GM04503 (cell line): ENCODE results near the gene PPP1CB.
A peak's percentile ranks its signal among the peaks of the same experiment; 100 is the strongest.
"Not testable (repeated sequence)": the region's sequence is repeated elsewhere in the genome, so short reads cannot be mapped to it uniquely, and the experiment has no call there.

Experiments used
- DNase-seq: peaks from one replicate; pipeline ENCODE4 v3.0.0-alpha.2; 2012; ENCODE audit warnings: low read depth

Gene PPP1CB

DNA sequence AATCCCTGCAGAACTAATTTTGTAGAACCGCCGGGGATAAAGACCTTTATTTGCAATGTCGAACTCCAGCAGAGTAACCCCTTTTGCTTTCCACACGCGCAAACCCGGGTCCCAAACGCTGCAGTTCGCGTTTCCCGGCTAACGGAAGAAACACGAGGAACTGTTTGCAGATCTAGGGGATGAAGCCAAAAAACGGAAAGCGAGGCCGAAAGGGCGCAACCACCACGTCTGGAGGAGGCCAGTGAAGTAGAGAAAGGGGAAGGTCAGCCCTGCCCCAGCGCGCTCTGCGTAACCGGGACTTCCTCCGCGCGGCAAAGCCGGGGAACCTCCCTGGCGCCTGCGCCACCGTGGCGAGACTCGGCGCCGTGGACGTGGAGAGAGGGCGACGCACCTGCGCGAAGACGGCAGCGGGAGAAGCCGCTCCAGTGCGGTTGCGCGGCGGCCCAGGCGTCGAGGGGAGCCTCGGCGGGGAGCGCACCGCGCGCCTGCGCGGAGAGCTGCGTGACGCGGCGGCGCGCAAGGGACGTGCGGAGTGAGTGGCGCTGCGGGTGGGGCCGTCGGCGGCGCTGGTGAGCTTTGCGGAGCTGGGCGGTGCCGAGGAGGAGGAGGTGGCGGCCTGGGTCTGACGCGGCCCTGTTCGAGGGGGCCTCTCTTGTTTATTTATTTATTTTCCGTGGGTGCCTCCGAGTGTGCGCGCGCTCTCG lies at the start of gene PPP1CB:
TSS of gene PPP1CB (plus strand) at position 579 of the 704 bp plus-strand sequence. CDS start 295 bp downstream, outside the sequence.
- peak; percentile 75 for DNase-seq

DNA sequence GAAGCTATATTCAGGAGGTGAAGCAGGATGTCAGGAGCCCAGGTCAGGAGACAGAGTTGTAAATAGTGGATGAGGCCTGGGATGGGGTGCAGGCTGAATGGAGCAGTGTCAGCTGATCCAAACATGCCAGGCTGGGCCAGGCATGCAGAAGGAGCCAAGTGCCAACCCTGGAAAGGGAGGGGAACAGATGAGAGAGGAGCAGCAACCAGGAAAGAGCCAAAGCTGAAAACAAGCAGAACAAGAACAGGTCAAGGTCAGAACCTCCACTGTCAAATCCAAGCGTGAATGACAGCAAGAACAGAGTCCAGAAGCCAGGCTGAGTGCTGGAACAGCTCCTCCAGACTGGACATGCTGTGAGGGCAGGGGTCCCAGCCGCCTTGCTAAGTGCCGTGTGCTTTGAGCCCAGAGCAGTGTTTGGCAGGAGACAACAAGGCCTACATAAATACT lies 49.2 kb upstream of the PPP1CB start:
- DNase-seq, result no peak

DNA sequence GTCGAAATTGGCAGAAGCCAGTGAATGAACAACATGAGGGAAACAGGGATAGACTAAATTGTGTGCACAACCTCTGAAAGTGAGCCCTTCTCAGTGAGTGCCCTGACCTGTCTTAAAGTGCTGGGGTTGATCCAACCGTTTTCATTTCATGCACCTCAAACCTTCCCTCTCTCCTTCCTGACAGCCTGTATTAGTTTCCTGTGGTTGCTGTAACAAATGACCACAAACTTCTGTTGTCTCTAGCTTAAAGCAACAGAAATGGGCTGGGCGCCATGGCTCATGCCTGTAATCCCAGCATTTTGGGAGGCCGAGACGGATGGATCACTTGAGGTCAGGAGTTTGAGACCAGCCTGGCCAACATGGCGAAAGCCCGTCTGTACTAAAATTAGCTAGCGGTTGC lies 48.8 kb upstream of the PPP1CB start:
- DNase-seq, result no peak

DNA sequence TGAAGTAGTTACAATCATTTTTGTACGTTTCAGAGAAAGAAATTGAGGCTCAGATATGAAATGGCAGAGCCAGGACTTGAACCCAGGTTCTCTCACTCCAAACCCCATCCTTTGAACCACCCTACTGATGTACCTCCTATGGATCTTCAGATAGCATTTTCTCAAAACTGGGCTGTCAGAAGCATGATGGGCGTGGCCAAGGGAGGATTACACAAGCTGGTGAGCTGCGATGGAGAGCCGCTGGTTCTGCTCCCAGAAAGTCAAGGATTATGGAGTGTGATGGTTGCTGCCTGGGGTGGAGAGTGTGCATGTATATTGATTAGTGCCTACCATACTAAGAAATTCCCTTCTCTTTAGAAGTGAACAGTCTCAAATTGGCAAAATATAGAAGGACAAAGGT lies 47.0 kb upstream of the PPP1CB start:
- no peak for DNase-seq

DNA sequence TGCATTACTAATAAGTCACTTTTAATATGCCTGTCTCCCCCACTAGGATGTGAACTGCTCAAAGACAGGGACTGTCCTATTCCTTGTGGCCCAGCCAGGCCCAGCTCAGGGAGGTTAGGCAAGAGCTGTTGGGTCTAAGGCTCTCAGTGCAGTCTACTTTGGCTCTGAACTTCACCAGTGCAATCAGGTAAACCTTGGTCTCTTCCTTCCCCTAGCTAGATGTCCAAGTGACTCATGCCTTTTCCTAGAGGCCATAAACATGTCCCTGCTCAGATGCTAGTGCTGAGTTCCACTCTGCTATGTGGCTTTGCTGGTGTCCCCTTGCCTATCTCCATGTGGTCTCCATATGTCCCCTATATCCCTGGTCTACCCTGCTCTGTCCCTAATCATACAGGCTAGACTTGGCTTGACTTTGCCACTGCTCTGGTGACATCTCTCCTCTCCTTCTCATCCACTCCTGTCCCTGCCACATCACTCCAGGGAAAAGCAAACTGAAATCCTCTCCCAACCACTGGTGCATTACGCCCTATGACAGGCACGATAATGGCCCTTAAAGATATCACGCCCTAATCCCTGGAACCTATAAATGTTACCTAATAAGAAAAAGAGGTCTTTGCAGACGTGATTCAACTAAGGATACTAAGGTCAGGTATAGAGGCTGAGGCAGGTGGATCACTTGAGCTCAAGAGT lies 45.7 kb upstream of the PPP1CB start:
- DNase-seq, result no peak

DNA sequence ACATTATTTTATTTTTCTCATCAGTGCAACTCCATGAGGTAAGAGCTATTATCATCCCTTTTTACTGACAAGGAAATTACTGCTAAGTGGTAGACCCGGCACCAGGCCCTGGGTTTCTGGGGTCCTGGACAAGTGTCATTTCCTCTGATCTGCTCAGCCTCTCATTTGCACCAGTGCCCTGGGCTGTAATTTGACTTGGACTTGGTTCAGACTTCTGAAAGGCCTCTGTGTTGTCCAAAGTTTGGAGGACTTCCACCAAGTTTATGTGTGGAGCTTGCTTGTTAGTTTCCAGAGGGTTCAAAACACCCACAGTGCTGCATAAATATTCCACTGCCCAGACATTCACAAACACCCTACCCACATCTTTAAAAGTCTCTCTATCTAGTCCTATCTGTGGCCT lies 44.0 kb upstream of the PPP1CB start:
- no peak for DNase-seq

DNA sequence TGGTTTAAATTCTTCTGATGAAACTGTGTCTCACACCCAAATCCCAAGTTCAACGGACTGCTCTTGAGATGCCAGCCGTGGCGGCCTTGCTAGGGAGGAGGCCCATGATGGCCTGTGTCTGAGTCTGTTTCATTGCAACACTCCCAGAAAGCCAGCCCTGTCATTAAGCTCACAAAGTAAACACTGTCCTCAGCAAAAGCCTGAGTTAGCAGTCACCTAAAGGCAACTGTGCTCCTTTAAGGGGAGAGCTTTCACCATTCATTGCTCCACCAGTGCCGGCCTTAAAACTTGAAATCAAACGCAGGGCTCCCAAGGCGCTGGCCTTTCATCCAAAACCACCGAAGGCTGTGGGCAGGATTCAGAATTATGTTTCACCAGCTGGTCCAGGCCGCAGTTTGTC lies 42.5 kb upstream of the PPP1CB start:
- no peak for DNase-seq

DNA sequence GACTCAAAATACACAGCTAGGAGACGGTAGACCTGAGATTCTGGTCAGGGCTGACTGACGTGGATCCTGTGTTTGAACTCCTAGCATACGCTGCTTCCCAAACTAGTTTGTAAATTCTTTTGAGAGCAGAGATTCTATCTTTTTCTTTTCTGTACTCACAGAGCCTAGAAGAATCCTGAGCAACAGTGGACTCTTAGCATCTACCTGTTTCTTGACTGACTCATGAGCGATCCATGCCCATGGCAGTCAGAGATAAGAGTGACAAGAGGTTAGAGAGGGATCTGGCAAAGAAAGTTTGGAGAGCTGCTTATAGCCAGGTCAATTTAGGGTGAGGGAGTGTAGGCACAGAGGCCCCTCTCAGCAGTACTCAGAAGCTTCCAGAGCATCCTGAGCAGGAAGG lies 41.1 kb upstream of the PPP1CB start:
- no peak for DNase-seq

DNA sequence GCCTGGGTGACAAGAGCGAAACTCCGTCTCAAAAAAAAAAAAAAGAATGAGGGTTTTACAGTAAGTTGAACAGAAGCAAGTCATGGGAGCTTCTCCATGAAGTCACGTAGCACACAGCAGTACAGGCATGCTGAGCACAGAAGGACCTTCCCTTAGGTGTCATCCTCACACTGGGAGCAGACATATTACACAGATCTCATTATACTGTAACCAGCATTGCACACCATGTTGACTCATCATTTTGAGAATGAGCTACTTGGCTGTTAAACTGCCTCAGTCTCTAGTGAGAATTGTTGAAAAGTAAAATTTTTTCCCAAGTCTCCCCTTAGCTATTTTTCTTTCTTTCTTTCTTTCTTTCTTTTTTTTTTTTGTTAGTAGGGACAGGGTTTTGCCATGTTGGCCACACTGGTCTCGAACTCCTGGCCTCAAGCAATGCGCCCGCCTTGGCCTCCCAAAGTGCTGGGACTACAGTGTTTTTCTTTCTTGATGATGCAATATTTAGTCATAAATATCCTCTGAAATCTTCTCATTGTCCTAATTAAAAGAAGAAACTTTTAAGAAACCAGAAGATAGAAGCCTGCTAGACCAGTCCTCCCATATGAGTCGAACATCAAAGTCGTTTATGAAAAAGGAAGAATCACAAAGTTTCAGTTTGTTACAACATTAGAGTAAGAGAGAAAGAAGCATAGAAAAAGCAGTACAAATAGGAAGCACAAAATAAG lies 37.9 kb upstream of the PPP1CB start:
- DNase-seq, result no peak

DNA sequence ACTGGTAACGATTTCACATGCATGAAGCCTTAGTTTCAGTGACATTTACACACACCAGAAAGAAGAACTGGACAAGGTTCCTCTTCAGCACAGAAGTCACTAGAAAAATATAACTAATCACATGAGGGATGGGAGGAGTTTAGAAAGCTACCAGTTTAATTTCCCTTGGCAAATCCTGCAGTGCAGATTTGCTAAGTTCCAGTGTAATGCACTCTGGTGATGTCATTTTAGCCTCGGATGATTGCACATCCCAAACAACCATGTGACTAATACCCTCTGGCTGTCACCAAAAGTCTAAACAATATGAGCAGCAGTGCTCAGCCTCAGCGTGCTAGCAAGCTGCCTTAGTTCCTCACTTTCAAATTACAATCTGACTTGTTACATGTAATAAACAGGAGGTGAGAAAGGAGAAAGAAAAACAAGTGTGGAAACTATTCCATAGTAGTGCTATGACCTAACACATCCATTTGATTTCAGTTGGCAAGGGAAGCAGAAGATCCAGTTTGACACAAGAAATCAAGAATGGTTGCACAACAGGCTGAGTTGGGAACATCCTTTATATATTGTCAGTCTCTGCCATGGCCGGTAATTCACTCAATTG lies 35.3 kb upstream of the PPP1CB start:
- peak; percentile 83 for DNase-seq

DNA sequence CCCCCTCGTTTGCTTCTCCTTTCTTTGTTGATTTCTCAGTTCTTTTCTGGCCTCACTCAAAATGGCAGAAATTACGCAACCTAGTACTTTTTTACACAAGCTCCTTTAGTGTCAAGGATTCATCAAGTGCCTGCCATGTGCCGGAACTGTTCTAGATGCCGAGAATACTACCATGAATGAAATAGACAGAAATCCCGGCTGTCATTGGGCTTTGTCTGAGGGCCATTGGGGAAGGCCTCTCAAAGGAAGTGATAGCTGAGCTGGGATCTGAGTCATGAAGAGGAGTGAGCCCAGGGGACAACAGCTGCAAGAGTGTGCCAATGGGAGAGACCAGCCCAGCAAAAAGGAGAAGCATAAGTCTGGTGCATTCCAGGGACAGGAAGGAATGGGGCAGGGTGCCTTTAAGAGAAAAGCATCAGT lies 34.3 kb upstream of the PPP1CB start:
- DNase-seq, result peak; percentile 54

DNA sequence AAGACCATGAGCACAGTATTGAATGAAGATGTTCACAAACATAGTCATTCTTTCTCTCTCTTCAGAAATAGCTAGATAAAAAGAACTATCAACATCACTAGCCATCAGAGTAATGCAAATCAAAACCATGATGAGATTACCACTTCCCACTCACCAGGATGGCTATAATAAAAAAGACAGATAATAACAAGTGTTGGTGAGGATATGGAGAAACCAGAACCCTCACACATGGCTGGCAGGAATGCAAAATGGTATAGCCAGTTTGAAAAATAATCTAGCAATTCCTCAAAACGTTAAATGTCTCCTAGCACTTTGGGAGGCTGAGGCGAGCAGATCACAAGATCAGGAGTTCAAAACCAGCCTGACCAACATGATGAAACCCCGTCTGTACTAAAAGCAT lies 31.3 kb upstream of the PPP1CB start:
- no peak for DNase-seq

DNA sequence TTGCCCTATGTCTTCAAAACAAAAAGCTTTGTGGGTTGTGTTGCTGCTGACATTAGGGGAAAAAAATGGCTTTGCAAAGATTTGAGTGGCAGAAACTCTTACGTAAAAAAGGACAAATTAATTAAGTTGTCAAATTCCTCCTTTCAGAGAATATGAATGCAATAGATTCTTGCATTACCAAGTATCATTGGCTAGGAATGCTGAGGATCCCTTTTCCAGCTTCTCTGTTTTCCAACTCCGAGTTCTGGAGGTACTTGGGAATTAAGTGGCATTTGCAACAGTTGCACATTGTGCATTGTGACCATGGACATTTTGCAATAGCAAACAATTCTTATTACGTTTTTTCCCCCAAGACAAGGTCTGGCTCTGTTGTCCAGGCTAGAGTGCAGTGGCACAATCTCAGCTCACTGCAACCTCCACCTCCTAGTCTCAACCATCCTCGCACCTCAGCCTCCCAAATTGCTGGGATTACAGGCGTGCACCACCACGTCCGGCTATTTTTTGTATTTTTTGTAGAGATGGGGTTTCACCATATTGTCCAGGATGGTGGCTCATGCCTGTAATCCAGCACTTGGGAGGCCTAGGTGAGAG lies 29.9 kb upstream of the PPP1CB start:
- DNase-seq, result no peak

DNA sequence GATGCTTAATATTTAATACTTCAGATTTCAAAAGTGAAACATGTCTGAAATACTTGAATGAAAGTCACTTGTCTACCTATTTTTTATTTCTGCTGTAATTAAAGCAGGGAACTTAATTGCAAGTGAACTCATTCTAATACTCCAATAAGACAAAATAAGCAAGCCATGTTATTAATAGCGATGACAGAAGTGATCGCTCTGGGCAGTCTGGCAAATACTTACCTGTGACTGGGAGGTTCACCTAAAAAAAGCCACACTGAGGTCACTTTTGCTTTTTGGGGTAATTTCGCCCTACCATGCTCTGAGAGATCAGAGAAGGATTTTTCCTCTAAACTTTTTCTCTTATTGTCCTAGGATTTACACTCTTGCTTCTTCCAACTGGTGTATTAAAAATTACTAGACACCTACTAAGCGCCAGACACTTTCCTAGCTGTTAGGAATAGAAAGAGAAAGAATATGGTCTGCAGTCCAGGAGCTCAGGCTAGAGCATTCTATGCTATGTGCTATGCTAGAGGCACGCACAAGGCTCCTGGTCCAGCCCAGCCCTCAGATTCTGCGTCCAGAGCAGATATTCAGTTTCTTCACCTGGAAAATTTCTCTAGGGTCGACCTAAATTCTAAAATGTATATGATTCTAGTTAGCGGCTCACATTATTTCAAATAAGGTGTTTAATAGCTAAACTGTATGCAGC lies 26.5 kb upstream of the PPP1CB start:
- DNase-seq, result no peak

DNA sequence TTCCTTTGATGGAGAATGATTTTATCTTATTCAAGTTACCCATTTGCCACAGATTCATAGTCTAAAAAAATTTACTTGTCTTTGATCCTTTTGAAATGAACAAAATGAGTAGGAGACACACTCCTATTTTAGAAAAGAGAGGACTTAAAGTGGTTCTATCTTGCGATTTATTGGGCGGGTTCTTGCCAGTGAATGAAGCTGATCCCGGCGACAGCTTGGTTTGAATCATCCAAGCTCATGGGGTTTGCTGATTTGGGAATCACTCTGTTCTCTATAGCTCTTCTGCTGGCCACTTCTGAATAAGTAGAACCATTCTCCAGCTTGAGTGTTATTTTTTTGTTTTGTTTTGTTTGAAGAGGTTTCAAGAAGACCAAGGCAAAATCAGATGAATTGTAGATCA lies 25.5 kb upstream of the PPP1CB start:
- DNase-seq, result no peak

DNA sequence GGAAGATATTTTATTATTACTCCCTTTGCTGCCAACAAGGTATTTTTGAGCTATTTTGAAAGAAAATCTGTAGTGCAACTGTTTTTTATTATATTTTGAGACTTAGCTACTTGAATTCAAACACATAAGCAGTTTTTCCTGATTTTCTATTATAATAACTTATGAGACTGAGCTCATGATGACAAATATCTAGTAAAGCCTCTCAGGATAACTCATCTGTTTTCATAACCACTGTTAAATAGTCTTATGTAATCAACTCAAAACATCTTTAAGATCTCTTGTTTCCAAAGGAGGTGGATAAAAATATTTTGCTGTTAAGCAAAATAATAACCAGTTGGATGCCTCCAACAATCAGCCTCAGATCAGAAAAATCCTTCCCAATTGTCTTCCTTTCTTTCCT lies 21.9 kb upstream of the PPP1CB start:
- no peak for DNase-seq

DNA sequence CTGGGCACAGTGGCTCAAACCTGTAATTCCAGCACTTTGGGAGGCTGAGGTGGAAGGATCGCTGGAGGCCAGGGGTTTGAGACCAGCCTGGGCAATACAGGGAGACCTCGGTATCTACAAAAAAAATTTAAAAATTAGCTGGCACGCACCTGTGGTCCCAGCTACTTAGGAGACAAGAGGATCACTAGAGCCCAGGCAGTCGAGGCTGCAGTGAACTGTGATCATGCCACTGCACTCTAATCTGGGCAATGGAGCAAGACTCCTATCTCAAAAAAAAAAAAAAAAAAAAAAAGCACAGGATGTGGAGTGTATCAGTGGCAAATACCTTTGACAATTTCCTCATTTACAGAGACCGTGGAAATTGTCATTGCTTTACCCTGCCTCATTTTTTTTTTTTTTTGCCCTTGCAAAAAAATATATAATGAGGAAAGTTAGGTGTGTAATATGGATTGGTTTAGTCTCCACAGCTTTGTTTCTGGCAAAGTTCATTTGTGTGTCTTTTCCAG lies 20.9 kb upstream of the PPP1CB start:
- no peak for DNase-seq

DNA sequence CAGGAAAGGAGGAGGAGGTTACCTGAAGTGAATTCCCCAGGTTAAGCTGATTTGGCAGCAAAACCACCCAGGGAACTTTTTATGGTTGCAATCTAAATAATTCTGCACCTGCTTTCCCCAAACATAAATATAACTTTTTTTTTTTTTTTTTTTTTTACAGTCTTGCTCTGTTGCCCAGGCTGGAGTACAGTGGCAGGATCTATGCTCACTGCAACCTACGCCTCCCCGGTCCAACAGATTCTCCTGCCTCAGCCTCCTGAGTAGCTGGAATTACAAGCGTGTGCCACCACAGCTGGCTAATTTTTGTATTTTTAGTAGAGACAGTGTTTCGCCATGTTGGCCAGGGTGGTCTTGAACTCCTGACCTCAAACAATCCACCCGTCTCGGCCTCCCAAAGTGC lies 16.1 kb upstream of the PPP1CB start:
- no peak for DNase-seq

DNA sequence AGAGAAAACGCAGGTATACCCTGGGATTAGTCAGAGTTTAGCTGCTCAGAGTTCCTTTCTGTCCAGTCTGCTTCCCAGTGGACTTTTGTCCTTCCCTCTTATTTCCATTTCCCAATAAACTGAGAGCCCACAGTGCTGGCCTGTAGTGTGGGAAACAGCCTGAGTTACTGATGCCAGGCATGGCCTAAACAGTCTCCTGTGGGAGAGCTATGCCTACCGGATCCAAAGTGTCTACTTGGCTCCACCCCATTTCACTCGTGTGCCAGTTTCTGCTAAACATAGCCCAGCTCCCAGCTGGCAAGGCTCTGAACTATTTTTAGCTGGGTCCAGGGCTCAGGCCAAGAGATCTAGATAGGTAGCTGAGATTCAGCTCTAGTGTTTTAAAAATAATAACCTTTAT lies 15.6 kb upstream of the PPP1CB start:
- DNase-seq, result no peak

DNA sequence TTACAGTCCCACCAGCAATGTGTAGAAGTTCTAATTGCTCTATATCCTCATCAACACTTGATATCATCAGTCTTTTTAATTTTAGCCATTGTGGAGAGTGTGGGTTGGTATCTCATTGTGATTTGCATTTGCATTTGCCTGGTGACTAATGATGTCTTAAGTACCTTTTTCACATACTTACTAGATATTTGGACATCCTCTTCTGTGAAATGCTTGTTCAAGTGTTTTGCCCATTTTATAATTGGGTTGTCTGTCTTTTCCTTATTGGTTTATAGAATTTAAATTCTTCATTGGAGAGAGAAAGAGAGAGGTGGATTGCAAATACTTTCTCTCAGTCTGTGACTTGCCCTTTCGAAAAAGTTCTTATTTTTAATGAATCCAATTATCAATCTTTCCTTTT lies 14.0 kb upstream of the PPP1CB start:
- no peak for DNase-seq

DNA sequence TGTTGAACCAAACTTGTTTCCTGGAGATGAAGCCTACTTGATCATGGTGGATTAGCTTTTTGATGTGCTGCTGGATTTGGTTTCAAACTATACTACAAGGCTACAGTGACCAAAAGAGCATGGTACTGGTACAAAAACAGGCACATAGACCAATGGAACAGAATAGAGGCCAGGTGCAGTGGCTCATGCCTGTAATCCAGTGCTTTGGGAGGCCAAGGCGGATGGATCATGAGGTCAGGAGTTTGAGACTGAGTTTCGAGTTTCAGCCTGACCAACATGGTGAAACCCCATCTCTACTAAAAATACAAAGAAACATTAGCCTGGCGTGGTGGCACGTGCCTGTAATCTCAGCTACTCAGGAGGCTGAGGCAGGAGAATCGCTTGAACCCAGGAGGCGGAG lies 9.0 kb upstream of the PPP1CB start:
- not testable (repeated sequence) for DNase-seq

DNA sequence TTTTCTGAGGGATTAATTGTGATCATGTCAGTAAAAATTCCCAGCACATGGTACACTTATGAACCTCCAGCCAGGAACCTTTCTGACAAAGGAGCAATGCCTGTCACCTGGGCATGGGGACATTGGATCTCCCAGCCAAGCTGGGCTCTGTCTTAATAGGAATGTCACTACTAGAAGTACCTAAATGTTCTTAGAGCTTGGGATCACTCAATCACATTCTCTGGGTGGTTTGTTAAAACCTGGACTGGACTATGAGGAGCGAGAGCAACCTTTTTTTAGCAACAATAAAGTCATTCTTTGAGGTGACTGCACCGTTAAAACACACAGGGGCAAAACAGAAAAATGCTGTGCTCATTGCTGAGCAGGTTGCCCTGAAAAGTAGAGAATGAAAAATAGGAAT lies 6.4 kb upstream of the PPP1CB start:
- no peak for DNase-seq
